GM12872 (cell line): ENCODE results near the gene TTC22.

Experiments
- TF ChIP-seq, protein P1 (sequence below): IDR thresholded peaks from 3 replicates; pipeline ENCODE4 v1.5.1; 2011; ENCODE audit warnings: low read depth, mild to moderate bottlenecking, low read length, moderate library complexity; ENCODE audit not compliant: insufficient read depth

Gene TTC22

DNA sequence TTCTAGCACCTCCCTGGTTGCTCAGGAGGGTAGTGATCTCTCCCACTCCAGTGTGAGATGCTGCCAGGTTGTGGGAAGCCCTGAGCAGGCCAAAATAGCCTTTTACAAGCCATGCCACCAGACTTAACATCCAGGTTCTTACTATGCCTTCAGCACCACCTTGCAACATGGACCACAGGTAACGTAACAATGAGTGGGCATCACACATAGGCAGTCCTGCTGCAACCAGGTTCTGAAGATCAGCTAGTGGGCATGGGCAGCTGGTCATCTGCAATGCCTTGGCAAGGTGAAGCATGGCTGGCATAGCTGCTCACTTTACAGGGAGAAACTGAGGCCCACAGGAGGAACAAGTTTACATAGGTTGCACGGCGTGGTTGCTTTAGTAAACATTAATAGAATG, 45.2 kb upstream of the TTC22 start:
- TF ChIP-seq, protein P1, sequence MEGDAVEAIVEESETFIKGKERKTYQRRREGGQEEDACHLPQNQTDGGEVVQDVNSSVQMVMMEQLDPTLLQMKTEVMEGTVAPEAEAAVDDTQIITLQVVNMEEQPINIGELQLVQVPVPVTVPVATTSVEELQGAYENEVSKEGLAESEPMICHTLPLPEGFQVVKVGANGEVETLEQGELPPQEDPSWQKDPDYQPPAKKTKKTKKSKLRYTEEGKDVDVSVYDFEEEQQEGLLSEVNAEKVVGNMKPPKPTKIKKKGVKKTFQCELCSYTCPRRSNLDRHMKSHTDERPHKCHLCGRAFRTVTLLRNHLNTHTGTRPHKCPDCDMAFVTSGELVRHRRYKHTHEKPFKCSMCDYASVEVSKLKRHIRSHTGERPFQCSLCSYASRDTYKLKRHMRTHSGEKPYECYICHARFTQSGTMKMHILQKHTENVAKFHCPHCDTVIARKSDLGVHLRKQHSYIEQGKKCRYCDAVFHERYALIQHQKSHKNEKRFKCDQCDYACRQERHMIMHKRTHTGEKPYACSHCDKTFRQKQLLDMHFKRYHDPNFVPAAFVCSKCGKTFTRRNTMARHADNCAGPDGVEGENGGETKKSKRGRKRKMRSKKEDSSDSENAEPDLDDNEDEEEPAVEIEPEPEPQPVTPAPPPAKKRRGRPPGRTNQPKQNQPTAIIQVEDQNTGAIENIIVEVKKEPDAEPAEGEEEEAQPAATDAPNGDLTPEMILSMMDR: no peak

DNA sequence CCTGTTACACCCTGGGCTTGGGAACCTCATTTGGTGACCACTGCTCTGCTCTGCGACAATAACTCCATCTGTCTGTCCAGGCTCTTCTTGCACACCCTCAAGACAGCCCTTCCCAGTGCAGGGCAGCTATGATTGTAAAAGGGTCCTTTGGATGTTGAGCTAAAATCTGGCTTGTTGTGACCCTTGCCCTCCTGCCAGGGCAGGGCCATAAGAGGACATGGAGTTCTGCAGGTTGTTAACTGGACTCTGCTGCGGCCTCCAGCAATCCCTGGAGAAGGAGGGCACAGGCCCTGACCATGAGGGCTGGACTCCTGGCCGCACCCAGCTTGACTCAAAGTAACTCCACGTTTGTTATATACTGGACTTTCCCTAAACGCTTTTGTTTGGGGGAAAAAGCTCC, 44.6 kb upstream of the TTC22 start:
- TF ChIP-seq, protein P1: no peak

DNA sequence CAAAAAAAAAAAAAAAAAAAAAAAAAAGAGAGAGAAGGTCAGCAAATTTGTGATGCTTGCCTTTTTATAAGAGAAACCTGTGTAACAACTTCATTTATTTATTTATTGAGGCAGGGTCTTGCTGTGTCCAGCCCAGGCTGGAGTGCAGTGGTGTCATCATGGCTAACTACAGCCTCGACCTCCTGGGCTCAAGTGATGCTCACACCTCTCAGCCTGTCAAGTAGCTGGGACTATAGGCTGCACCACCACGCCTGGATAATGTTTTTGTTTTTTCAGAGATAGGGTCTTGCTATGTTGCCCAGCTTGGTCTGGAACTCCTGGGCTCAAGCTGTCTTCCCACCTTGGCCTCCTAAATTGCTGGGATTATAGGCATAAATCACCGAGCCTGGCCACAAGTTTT, 43.4 kb upstream of the TTC22 start:
- TF ChIP-seq, protein P1: no peak

DNA sequence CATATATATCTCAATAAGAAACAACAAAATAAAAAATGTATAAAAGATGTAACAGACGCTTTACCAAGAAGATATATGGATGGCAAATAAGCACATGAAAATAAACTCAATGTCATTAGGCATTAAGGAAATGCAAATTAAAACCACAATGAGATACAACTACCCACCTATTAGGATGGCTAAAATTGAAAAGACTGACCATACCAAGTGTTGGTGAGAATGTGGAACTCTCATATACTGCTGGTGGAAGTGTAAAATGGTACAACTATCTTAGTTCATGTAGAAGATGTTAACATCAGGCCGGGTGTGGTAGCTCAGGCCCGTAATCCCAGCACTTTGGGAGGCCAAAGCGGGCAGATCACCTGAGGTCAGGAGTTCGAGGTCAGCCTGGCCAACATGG, 42.3 kb upstream of the TTC22 start:
- TF ChIP-seq, protein P1: no peak

DNA sequence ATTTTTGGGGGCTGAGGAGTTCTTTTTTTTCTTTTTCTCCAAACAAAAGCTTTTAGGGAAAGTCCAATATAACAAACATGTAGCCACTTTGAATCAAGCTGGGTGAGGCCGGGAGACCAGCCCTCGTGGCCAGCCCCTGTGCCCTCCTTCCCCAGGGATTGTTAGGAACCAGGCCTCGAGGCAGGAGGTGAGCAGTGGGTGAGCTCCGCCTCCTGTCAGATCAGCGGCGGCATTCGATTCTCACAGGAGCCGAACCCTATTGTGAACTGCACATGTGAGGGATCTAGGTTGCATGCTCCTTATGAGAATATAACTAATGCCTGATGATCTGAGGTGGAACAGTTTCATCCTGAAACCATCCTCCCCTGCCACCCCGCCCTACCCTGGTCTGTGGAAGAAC, 41.8 kb upstream of the TTC22 start:
- TF ChIP-seq, protein P1: no peak

DNA sequence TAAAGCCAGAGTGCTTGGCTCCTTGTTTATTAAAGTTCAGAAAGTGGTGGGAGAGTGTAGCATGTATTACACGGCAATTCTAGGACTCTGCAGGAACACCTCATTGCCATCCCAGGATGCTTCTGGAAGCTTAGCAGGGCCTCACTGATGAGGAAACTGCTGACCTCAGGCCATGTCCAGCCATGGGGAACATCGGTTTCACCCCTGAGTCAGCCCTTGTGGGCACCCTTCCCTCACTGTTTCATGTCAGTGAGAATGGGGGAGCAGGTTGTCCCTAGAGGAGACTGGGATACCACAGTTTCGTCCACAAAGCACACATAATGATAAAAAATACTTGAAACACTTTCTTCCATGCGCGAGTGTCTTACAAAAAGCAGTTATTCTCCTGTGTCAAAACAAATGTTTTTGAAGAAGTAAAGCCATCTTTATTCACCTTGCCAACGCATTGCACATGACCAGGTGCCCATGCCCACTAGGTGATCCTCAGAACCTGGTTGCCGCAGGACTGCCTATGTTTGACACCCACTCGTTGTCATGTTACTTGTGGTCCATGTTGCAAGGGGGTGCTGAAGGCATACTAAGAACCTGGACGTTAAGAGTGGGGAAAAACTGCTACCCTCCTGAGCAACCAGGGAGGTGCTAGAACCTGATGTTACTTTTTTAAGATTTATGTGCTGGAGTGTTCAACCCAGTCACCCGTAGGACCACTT, 41.2 kb upstream of the TTC22 start:
- TF ChIP-seq, protein P1: no peak

DNA sequence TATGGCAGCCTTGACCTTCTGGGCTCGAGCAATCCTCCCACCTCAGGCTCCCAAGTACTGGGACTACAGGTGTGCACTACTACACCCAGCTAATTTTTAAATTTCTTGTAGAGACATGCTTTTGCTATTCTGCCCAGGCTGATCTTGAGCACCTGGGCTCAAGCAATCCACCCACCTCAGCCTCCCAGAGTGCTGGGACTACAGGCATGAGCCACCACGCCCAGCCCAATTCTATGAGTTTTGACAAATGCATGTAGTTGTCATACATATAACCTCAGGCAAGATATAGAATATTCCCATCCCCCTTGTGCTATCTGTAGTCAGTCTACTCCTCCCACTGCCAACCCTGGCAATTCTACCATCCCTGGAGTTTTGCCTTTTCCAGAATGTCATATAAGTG, 38.7 kb upstream of the TTC22 start:
- TF ChIP-seq, protein P1: no peak
